ENCODE results near the gene VOPP1.

- no peak for TF ChIP-seq POLR2AphosphoS5 (IDR thresholded peaks at IDR 0.05; ENCODE audit: low read depth, low read length)
- no peak for TF ChIP-seq POLR2A (IDR thresholded peaks at IDR 0.05; ENCODE audit: low read depth, low read length)
- TF ChIP-seq TAF1 (IDR thresholded peaks at IDR 0.05; ENCODE audit: low read depth, low read length) = no peak
These were observed 53.5 kb downstream of the VOPP1 start for GRCh38 chr7:55518836-55519235.
